HuH-7 (cell line): ENCODE results near the gene MVP.
"Not testable (repeated sequence)": the region's sequence is repeated elsewhere in the genome, so short reads cannot be mapped to it uniquely, and the experiment has no call there.

Experiments
- DNase-seq: peaks from one replicate; pipeline ENCODE4 v3.0.0; 2011; ENCODE audit warnings: low spot score

Gene MVP

GRCh38 chr16:29820271-29820701 lies at the start of gene MVP:
TSS of gene MVP (plus strand) at chr16:29820462. CDS start at chr16:29830550, 10,088 bp downstream.
- no peak for DNase-seq

- DNase-seq = not testable (repeated sequence)
These were observed 47.9 kb upstream of the MVP start for GRCh38 chr16:29772330-29772729.

GRCh38 chr16:29774730-29775129 lies 45.5 kb upstream of the MVP start:
- DNase-seq = no peak

DNA sequence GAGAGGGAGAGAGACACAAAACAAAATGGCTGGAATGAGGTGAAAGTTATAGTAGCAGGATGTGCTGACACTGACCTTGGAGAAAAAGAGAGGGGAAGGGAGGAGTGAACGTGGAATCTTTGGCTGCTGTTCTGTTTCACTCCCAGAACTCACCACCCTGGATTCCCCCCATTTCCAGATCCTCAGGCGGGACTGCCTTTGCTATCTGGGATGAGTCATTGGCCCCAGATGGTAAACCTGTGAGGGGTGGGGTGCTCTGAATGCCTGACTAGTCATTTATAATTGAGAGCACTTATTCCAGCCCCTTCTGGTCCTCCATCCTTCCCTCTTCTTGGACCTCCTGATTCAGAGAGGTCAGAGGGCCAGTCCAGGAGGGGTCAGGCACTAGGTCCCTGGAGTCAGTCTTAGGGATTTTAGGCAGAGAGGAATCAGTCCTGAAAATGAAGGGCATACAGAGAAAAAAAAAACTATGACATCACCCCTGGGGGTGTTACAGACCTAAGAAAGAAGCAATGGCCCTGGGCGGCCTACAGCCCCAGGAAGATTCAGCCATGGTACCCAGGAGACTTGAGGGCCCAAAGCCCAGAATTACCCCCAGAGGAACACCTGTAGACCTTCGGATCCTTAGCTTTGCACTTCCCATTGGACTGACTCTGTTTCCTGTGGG lies 44.4 kb upstream of the MVP start:
- DNase-seq = no peak

GRCh38 chr16:29777576-29778350 lies 42.5 kb upstream of the MVP start, which contains the start of gene ZG16:
TSS of gene ZG16 (plus strand) at chr16:29778256. CDS start at chr16:29779267, 1,011 bp downstream.
- no peak for DNase-seq

DNA sequence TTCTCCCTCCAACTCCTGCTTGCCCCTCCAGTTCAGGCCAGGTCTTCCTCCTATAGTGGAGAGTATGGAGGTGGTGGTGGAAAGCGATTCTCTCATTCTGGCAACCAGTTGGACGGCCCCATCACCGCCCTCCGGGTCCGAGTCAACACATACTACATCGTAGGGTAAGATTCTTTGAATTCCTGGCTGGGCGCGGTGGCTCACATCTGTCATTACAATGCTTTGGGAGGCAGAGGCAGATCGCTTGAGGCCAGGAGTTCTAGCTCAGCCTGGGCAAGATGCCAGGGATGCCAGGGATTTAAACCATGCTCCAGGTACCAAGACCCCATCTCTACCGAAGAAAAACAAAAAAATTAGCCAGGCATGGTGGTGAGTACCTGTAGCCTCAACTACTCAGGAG lies 40.8 kb upstream of the MVP start:
- no peak for DNase-seq

- DNase-seq = not testable (repeated sequence)
These were observed 36.9 kb upstream of the MVP start for GRCh38 chr16:29783094-29783953.

DNA sequence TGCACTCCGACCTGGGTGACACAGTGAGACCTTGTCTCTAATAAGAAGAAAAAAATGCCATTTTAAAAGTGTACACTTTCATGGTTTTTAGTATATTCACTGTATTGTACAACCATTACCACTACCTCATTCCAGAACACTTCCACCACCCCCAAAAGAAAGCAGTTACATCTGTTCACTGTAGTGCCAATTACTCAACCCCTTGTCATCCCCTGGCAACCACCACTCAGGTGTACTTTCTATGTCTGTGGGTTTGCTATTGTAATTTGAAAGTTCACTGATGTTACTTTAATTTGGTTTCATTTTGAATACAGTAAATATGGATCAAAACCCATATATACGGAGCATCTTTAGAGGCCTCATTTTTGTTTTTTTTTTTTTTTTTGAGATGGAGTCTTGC lies 36.1 kb upstream of the MVP start:
- no peak for DNase-seq

DNA sequence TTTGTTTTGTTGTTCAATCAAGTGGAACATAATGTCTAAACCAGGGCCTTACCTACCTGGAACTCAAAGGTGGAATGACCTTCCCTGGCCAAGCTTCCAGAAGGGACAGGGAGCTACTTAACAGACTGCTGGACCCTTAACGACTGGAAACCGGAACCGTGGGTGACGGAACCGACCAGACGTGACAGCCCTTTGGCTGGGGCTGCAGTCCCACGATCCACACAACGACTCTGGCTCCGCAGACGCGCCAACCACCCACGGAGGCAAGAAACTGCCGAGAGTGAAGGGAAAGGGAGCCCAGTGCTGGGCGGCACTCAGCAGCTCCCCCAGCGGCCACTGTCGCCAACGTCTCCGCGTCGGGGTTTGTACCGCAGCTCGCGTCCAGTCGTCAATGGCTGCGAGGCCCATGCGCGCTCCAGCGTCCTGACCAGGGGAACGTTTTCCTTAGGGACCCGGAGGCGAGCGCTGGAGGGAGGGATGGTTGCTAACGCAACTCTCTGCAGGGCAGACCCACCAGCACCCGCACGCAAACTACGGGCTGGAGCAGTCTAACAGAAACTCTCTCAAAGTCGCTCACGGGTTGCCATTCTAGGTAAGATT lies 35.3 kb upstream of the MVP start:
- DNase-seq = peak; percentile 63

GRCh38 chr16:29787155-29787554 lies 33.1 kb upstream of the MVP start:
- DNase-seq = not testable (repeated sequence)

GRCh38 chr16:29789775-29790182 lies 30.5 kb upstream of the MVP start:
- DNase-seq = no peak

- peak; percentile 99 for DNase-seq
These were observed 29.9 kb upstream of the MVP start, which contains the start of gene KIF22 for GRCh38 chr16:29790183-29790948. TSS of gene KIF22 (plus strand) at chr16:29790751. CDS start at chr16:29790760, 9 bp downstream.

DNA sequence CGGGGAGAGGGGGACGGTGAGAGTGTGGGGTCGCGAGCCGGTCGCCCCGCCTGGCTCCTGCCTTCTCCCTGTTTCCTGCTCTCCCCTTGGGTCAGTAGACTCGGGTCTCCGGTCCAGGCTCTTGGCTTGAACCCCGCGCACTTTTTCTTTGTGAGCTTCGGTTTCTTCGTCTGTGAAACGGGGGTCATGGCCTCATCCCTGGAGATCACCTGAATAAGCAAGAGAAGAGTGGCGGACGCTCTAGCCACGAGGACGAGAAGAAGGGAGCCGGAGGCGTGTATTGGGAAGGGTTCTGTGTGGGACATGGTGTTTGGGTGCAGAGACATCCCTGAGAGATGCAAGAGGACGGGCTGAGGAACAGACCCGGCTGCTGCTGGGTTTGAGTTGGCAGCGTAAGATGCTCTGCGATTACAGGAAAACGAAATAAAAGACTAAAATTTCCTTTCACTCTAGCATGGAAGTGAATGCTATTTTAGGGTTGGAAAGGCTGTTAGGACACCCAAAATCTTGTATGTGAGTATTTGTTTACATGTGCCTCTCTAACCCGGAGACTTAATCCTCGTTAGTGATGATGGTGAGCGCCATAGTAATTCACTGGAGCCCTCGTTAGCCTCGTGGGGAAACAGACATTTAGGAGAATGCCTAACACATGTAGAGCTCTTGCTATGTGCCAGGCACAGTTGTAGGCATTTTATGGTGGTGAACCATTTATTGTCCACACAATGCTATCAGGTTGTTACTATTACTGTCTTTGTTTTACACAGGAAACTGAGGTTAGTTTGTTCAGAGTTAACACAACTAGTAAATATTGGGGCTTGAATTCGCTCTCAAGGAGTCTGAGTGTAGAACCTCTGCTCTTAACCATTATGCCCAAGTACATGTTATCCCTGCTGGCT lies 29.1 kb upstream of the MVP start:
- no peak for DNase-seq

DNA sequence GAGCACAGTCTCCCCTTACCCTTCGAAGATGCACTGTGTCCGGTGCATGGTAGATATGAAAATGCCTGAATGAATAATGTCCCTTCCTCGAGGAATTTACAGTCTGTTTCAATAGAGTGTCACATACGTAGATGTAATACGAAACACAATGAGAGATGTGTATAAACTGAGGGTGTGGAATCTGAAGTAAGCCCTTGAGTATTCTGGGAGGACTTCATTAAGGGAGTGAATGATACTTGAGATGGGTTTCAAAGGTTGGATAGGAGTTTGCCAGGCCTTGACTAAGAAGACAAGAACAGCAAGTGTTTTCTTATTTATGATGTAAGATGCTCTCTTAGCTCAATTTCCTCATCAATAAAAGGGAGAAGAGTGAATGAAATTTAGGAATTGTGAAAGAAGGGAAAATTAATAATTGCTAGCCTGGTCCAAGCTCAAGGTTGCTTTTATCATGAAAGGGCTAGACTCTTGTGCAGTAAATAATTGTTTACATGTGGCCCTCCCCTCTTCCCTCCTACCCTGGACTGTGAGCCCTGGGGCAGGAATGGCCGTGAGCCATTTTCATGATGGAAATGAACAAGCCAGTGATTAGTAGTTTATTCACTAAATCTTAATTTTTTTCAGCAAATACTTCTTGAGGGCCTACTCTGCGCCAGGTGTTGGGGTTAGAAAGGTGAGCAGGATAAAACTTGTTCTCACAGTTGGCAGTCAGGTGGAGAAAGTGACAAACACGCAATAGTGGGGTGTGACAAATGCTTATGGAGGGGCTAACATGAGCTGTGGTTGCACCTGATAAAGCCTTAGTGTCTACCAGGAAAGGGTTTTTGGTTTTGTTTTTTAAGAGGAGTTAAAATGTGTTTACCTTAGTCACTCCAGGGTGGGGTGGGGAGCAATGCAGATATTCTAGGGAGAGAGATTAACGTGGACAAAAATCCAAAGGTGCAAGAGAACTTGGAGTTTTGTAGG lies 28.1 kb upstream of the MVP start:
- no peak for DNase-seq

DNA sequence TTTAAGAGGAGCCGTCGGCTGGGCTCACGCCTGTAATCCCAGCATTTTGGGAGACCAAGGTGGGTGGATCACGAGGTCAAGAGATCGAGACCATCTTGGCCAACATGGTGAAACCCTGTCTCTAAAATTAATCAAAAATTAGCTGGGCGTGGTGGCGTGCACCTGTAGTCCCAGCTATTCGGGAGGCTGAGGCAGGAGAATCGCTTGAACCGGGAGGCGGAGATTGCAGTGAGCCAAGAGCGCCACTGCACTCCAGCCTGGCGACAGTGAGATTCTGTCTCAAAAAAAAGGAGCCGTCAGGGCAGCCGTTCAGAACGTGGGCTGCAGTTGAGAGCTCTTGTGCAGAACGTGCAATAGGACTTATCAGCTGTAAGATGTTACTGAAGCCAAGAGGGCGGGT lies 27.1 kb upstream of the MVP start:
- DNase-seq = not testable (repeated sequence)

DNA sequence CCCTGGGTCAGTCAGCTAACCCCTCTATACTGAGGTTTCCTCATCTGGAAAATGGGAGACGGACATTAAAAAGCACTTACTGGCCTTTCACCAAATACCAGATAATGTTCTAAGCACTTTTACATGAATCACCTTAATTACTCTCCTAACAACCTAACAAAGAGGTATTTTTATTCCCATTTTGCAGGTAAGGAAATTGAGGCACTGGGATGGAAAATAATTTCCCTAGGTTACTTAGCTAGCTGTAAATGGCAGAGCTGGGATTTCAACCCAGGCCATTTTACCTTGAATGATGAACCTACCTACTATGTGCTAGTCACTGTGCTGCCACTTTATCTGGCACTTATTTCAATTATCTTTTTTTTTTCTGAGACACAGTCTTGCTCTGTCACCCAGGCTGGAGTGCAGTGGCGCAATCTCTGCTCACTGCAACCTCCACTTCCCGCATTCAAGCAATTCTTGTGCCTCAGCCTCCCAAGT lies 26.0 kb upstream of the MVP start:
- DNase-seq = no peak

DNA sequence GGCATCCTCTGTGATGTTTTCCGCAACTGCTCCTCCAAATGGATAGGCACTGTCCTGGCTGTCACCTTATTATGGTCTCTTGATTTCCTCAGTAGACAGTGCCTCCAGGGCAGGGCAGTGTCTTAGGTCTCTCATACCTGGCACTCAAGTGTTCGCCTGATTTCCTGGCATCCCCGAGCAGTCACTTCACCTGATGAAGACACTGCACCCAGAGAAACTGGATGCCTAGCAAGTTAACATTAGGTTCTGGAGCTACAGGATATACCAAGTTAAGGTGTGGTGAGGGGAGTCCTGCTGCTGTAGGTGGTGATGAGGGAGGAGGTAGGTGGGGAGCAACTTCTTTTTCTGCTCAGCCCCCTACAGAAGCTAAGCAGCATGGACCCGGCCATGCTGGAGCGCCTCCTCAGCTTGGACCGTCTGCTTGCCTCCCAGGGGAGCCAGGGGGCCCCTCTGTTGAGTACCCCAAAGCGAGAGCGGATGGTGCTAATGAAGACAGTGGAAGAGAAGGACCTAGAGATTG lies 17.8 kb upstream of the MVP start:
- no peak for DNase-seq

DNA sequence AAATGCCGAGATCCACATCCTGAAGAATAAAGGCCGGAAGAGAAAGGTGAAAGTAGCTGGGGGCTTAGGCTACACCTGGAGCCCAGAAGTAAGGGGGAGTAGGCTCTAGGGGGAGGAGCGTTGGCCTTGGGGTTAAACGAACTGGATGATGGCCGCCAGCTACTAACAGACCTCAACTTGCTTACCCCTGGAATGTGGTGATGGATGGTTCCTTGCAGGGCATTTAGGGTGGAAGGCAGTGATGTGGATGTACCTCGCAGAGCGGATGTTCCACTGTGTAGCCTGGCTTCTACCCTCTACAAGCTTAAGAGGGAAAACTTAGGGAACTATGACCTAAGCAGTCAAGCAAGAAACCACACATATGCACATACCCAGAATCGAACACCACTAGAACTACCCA lies 16.2 kb upstream of the MVP start:
- no peak for DNase-seq
